NCI-H146 treated with DMSO at 0.1 percent for 48 hours (cell line): ENCODE results near the gene C10orf120.

Experiments used
- DNase-seq: peaks from one replicate; lab custom pipeline; 2025; ENCODE audit not compliant: unreplicated experiment; lab: John Stamatoyannopoulos, UW

C10orf120 gene

DNA sequence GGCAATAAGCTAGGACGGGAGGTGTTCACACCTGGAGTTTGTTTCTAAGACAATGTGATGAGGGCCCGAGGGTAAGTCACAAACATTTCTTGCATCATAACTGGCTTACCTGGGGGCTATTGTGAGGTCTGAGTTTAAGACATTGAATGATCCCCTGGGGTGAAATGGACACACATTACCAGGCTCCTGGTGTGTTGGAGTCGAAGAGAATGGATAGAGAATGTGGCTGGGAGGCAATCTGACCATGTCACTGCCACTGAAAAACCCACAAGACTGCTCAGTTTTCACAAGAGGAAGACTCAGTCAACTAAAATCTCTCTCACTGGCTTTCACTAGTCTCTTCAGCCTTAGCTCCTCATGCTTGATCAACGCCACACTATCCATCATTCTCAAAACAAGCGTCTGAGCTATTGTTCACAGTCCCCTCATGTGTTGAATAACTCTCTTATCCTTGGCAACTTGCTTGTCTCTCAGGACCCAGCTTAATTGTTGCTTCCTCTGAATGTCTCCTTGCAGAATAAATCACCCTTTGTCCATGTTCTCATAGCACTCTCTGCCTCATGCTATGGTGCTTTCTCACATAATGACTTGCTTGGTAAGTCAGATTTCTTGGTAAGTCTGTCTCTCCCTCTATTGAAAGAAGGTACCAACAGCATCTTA lies at the start of gene C10orf120:
TSS of gene C10orf120 (minus strand) at position 51 of the 660 bp plus-strand sequence. CDS start 56 bp downstream, outside the sequence.
- DNase-seq, result no peak

DNA sequence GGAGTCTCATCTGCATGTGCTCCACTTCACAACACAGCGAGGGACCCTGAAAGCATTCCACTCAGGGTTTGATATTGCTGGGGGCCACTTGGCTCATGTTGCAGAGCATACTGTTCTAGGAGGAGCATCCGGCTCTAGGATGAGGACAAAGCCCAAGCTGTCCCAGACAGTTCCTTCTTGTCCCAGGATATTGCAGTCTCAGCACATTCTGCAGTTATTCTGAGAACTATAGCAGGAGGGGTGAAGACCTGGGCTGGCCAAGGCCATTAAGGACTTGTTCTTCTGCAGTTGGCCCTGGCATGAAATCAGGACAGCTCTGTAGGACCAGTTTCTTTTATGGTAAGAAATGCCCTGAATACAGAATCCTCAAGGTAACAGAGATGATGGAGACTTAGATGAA lies 48.9 kb upstream of the C10orf120 start:
- DNase-seq, result no peak

DNA sequence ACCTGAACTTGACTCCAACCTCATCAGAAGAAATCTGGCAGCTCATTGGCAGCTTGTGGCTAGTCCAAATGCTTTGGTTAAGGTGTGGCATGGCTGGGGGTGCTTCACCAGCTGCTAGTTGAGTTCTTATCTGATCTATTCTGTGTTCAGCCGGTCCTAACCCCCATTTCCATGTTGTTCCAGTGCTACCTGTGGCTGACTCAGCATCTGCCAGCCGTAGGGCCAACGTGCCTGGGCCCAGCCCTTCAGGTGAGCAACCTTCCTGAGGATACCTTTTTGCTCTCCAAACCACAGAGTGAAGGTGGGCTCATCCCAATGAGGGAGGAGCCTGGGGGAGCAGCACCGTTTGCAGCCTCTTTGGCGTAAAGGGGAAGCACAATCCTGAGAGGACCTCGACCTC lies 46.8 kb upstream of the C10orf120 start:
- DNase-seq, result no peak

DNA sequence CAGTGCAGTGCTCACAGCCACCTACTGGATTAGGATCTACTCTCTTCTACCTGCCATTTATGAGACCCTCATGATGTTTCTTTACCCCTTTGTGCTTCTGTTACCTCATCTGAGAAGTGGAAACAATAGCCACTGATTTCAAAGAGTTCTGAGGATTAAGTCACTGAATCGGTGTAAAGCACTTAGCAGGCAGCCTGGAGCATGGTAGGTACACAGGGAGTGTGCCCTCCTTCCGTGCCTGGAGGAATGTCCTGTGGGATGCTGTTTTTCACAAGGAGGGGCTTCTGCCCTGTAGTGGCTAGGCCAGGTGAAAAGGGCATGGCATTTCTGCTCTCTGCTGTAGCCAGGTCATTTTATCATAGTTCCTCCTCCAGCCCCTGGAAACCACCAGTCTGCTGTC lies 44.6 kb upstream of the C10orf120 start:
- no peak for DNase-seq

DNA sequence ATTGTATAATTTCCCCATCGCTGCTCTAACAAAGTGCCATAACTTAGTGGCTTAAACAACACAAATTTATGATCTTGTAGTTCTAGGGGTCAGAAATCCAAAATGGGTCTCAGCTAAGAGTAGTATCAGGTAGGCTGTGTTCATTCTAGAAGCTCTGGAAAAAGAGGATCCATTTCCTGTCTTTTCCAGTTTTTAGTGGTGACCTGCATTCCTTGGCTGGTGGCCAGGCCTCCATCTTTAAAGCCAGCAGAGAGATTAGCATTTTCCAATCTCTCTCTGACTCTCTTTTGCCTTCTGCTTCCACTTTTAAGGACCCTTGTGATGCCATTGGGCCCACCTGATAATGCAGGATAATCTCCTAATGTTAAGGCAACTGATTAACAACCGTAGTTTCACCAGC lies 41.0 kb upstream of the C10orf120 start:
- DNase-seq, result no peak

DNA sequence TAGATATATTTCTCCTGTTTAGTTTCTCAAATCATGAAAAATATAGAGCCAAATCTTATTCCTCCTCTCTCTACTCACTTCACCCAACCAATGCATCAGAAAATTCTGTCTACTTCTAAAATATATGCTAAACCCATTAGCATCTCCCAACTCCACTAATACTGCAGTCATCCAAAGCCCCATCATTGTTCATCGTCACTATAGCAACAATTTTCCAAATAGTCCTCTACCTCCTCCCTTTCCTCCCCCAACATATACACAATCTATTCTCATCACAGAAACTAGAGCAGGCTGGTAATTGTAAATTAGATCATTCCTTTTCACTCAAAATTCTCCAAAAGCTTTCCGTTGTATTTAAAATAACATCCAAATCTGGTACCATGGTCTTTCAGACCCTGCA lies 38.4 kb upstream of the C10orf120 start:
- DNase-seq, result no peak

DNA sequence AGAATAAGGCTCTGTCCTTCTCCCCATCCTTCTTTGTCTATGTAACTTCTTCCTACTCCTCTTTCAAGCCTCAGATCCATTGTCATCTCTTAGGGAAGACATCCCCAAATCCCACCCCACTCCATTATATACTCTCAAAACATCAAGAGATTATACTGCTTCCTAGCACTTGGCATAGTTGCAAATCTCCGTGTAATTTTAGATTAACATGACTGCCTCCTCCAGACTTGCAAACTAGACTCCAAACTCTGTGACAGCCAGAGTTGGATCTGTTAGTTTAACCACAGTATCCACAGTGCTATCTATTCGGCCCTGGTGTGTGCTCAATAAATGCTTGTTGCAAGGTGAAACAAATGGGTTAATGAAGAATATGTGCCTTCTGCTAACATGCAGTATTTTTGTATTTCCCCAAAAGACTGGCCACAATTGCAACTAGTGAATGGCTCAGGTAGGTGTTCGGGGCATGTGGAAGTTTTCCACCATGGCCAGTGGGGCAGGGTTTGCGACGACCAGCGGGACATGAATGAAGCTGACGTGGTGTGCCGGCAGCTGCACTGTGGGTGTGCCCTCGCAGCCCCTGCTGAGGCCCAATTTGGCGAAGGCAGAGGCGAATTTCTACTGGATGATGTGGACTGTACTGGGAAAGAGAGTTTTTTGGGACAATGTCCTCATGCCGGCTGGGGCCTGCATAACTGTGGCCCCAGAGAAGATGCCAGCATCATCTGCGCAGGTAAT lies 34.5 kb upstream of the C10orf120 start:
- no peak for DNase-seq

DNA sequence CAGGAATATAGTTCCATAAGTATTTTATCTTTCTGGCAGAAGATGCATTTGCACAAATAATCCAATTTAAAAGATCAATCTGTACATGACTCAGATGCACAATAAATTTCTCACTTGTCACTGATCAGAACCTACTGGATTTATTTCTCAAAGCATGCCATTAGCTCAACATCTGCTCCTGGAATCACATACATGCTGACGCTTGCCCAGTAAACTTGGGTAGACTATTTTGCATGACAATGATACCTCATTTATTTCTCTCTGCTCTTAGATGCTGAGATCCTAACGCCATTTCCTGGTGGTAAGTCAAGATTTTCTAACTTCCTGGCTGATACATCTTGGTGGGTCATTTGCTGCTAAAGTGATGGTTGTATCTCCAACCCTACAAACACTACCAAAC lies 33.8 kb upstream of the C10orf120 start:
- no peak for DNase-seq

DNA sequence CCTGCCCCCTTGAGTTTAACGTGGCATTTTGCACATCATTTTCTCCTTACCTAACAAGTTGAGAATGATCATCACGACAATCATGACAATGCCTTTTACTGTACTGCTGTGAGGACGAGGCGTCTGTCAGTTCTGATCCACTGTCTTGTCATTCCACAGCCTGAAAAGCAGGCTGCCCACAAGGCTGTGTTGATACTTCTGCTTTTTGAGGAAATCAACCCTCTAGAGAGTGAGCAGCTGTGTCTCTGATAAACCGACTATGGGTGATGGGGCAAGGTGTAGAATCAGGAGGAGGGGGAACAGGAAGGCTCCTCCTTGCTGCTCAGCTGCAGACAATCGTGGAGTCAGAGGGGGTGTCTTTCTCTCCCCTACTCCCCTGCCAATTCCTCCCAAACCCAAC lies 30.6 kb upstream of the C10orf120 start:
- DNase-seq, result no peak

DNA sequence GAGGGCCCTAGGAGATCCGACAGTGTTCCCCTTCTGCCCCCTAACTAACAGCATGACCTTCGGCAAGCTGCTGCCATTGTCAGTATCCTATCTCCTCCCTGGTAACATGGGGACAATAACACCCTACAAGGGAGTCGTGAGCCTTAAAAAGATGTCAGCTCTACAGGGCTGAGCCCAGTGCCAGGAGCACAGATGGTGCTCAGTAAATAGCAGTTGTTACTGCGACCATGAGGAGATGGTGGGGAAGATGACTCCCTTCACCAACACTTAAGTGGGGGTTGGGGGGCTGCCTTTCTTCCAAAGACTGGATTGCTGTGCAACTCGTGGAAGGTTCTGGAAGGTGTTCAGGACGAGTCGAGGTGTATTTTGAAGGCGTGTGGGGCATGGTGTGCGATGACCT lies 29.5 kb upstream of the C10orf120 start:
- DNase-seq, result no peak

DNA sequence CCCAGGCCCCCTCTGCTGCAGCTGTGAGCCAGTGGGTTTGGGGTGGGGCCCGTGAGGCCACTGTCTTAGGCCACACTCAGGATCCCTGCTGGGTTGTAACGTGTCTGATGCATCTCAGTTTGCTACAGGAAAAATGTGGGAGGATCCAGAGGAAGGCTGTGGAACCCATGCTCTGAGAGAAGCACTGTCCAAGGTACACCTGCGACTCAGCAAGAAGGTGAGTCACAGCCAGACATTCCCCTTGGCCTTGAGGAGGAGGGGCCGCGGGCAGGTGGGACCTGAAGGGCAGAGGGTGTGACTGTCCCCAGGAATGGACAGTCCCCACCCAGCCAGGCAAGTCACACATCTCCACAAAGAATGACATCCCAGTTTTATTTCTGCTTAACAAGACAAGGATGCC lies 27.8 kb upstream of the C10orf120 start:
- DNase-seq, result no peak

DNA sequence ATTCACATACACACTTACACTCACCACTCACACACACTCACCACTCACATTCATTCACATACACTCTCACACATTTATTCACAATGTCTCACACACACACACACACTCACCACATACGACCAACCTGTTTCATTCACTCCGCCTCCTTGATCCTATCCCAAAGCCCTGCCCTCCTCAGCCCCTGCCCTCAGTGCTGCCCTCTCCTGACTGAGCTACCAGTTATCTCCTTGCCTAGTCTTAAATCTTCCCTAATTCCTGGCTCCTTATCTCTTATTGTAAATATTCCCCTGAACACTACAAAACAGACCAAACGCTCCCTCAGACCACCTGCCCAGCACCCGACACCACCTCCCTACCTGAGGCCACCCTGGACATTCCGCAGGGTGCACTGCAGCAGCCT lies 26.1 kb upstream of the C10orf120 start:
- no peak for DNase-seq

DNA sequence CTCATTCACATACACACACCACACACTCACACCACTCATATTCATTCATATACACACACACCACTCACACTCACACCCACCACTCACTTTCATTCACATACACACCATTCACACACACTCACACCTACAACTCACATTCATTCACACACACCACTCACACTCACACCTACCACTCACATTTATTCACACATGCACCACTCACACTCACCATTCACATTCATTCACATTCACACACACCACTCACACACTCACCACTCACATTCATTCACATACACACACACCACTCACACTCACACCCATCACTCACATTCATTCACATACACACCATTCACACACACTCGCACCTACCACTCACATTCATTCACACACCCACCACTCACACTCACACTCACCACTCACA lies 25.4 kb upstream of the C10orf120 start:
- no peak for DNase-seq

DNA sequence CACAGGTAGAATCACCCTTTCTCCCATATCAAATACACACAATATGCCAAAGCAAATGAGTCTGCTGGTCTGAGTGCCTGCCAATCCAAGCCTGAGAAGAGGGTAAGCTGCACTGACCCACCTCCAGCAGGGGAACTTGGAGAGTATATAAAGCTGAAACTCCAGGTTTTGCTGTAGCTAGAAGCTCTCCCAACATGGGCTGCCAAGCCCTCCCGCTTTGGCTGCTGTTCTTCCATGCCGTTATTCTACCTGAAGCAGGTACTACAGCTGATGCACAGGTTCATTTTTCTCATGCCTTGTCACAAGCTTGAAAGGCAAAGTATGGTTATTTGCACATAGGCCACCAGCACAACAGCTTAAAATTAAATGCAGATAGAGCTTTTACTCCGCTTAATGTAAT lies 21.5 kb upstream of the C10orf120 start:
- no peak for DNase-seq

DNA sequence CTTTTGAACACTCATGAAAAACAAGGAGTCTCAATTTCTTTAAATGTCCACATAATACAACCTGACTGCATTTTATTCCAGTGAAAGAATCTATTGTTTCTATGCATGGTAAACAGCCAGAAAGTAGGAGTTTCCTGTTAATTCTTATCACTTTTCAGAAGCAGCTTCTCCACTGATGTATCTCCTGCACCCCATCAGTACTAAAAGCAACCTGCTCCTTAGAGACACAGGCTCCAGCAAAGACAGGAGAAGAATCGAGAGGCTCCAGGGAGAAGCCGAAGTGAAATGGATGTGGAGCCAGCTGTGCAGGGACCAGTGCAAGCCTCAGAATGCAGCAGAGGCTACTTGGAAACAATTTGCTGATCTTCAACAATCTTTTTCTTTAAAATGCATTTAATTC lies 16.4 kb upstream of the C10orf120 start:
- DNase-seq, result no peak

DNA sequence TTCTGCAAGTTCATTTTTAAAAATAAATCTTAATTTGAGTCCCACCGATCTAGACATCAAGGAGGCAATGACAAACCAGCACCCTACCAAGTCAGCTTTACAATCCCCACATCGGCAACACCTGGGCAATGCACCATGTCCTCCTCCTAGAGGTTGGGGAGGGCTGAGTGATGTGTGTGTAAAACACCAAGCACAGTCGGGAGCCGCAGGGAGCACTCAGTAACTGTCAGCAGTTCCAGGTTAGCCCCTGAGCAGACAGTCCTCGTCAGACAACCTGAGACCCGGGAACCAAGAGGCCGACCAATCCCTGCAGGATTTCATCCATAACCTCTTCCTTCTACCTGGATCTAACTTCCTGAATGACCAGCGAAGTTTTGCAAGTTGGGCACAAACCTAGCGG lies 15.9 kb upstream of the C10orf120 start:
- no peak for DNase-seq

DNA sequence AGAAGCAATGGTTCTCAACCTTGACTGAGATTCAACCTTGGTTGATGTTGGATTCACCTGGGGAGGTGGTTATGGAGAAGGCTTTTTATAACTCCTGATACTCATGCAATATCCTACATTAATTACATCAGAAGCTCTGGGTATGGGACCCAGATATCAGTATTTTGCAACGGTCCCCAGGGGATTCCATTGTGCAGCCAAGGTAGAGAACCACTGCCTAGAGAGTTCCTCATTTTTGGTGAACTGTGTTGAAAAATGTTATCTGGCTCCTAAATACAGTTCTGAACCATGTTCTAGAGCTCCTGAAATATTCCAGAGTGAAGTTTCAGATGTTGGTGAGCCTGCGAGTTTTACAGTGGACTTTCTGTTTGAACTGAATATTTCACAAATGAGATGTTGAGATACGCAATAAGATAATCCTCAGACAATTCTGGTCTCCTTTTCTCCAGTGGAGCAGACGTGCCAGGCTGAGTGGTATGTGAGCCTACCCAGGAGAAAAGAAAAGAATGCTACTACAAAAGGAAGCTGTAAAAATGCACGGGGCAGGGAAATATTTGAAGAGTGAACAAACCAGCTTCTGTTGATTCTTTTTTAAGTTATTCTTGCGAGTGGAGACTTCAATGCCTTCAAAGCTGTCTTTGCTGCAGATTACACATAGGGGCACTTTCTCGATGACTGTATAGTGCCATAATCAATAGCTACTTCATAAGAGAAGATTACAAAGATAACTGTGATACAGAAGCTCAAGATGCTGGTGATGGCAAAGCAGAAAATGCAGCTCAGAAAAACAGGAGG lies 13.6 kb upstream of the C10orf120 start:
- no peak for DNase-seq

DNA sequence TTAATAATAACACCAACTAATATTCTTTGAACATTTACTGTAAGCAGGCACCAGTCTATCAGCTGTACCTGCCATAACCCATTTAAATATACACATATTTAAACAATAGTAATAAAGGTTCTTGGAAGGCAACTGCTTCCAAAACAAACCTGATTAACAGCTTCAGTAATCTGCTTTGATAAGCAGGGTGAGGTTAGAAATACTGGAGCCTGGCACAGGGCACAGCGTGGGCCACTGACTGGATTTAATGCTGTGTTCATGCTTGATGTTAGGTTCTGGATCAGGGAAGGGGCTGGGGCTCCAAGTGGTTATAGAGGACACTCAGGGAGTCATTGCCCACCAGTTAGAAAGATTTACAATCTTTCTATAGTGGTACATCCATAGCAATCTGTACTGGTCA lies 10.9 kb upstream of the C10orf120 start:
- no peak for DNase-seq

DNA sequence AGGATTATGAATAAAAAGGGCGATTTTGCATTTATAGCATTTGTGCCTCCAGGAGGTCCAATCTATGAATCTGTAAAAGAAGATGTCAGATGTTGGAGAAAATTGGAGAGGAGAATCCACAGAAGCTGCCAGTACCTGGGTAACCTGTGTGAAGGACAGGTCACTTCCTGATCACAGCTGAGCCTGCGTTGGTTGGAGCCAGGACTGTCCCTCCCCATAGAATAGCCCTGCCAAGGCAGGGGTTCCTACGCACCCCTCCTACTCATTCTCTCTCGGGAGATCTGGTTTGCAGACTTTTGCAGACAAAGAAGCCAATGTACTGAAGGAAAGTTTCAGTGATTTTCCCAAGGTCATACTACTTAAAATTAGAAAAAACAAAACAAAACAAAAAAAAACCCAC lies 10.3 kb upstream of the C10orf120 start:
- no peak for DNase-seq

DNA sequence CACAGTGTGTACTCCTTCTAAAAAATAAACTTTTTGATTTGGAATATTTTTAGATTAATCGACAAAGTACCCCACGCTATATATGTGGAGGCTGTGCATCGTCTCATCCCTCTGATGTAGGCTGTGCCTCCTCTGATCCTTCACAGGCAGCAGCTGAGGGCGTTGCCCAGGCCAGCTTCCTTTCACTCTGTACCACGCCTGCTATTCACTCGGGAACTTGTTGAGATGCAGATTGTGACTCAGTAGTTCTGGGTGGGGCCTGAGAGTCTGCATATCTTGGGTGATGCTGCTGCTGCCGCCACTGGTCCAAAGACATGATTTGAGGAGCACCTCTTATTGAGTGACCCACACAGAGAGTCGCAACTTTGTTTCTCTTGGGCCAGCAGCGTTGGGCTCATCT lies 7.9 kb upstream of the C10orf120 start:
- no peak for DNase-seq

DNA sequence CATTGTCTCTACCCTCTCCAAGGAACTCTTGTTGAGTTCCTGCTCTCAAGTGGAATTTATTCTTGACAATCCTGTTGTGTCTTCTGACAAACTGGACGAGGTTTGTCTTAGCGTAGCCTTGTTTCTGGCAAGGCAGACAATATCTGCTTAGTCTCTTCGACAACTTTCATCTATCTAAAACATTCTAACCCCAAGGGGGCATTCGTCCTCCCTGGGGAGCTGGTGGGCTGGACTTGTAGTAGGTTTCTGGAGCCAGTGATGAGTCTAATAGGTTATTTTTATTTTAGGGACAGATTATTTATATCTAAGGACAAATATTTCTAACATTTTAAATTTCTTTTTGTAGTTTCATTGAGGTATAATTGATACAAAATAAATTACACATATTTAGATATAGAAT lies 7.3 kb upstream of the C10orf120 start:
- DNase-seq, result no peak

DNA sequence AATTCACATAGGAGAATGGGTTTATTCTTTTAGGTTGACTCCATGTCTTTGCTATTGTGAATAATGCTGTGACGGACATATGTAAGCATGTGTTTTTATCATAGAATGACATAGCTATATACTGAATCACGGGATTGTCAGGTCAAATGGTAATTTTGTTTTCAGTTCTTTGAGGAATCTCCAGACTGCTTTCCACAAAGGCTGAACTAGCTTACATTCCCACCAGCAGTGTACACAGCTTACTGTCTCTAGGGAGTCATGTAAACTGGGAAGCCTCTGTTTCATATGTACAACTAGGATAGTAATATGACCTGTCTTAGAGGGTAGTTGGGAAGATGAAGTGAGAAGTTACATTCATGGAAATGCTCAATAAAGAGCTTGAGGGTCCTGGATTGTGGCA lies 6.8 kb upstream of the C10orf120 start:
- no peak for DNase-seq
